ENCODE measurements around the gene IL11RA. TPM values are rescaled to one million over a fixed set of nuclear protein-coding genes. Genes with fewer than 3 reads are reported as not detected.

Gene IL11RA
- total and polyA plus RNA-seq, 9 of the 15 experiments (the other 6 are each of a cell fraction or from before 2014, with no cell fraction given), result 0.11 to 5.8 (median 2.8) TPM

- TF ChIP-seq POLR2G (IDR thresholded peaks at IDR 0.05; ENCODE audit: low read depth, low read length) (peak; percentile 81), E2F6 (IDR thresholded peaks at IDR 0.05; ENCODE audit: borderline replicate concordance in 1 of 2, extremely low read depth in 1 of 2, insufficient read depth in 1 of 2, insufficient read length in 1 of 2, low read depth in 1 of 2, low read length in 1 of 2, poor library complexity in 1 of 2, severe bottlenecking in 1 of 2) (peak in 1 of 2 experiments; percentile 42), EGR1 (conservative IDR thresholded peaks at IDR 0.05) (peak; percentile 99), ZBTB7A (IDR thresholded peaks at IDR 0.05; ENCODE audit: borderline replicate concordance, control insufficient read depth, low read depth, low read length) (peak; percentile 96), TGIF2 (CRISPR knock-in tag; IDR thresholded peaks at IDR 0.05) (no peak), MEF2A (IDR thresholded peaks at IDR 0.05; ENCODE audit: control insufficient read depth, low read depth, low read length) (no peak), NFIX (CRISPR knock-in tag; IDR thresholded peaks at IDR 0.05; ENCODE audit: low read depth) (no peak), MTA3 (IDR thresholded peaks at IDR 0.05; ENCODE audit: borderline replicate concordance) (peak; percentile 86), NCOR1 (IDR thresholded peaks at IDR 0.05) (peak; percentile 54; the same call in 1 of the 2 replicates)
- TF ChIP-seq, protein P1, sequence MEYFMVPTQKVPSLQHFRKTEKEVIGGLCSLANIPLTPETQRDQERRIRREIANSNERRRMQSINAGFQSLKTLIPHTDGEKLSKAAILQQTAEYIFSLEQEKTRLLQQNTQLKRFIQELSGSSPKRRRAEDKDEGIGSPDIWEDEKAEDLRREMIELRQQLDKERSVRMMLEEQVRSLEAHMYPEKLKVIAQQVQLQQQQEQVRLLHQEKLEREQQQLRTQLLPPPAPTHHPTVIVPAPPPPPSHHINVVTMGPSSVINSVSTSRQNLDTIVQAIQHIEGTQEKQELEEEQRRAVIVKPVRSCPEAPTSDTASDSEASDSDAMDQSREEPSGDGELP (CRISPR knock-in tag; IDR thresholded peaks at IDR 0.05; ENCODE audit: borderline replicate concordance), result peak; percentile 60
- TF ChIP-seq, protein P2, sequence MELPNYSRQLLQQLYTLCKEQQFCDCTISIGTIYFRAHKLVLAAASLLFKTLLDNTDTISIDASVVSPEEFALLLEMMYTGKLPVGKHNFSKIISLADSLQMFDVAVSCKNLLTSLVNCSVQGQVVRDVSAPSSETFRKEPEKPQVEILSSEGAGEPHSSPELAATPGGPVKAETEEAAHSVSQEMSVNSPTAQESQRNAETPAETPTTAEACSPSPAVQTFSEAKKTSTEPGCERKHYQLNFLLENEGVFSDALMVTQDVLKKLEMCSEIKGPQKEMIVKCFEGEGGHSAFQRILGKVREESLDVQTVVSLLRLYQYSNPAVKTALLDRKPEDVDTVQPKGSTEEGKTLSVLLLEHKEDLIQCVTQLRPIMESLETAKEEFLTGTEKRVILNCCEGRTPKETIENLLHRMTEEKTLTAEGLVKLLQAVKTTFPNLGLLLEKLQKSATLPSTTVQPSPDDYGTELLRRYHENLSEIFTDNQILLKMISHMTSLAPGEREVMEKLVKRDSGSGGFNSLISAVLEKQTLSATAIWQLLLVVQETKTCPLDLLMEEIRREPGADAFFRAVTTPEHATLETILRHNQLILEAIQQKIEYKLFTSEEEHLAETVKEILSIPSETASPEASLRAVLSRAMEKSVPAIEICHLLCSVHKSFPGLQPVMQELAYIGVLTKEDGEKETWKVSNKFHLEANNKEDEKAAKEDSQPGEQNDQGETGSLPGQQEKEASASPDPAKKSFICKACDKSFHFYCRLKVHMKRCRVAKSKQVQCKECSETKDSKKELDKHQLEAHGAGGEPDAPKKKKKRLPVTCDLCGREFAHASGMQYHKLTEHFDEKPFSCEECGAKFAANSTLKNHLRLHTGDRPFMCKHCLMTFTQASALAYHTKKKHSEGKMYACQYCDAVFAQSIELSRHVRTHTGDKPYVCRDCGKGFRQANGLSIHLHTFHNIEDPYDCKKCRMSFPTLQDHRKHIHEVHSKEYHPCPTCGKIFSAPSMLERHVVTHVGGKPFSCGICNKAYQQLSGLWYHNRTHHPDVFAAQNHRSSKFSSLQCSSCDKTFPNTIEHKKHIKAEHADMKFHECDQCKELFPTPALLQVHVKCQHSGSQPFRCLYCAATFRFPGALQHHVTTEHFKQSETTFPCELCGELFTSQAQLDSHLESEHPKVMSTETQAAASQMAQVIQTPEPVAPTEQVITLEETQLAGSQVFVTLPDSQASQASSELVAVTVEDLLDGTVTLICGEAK (IDR thresholded peaks at IDR 0.05), result peak; percentile 91
- TF ChIP-seq, protein P2 (CRISPR knock-in tag; IDR thresholded peaks at IDR 0.05), result no peak
- TF ChIP-seq, protein P3, sequence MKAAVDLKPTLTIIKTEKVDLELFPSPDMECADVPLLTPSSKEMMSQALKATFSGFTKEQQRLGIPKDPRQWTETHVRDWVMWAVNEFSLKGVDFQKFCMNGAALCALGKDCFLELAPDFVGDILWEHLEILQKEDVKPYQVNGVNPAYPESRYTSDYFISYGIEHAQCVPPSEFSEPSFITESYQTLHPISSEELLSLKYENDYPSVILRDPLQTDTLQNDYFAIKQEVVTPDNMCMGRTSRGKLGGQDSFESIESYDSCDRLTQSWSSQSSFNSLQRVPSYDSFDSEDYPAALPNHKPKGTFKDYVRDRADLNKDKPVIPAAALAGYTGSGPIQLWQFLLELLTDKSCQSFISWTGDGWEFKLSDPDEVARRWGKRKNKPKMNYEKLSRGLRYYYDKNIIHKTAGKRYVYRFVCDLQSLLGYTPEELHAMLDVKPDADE (conservative IDR thresholded peaks at IDR 0.05; ENCODE audit: control insufficient read depth, low read depth, low read length), result no peak
Observed at GRCh38 chr9:34665381-34666250, 13.6 kb downstream of the IL11RA start (continued).
